HG02973 (cell line): Measurements from ENCODE around the gene OFD1.
"Not testable (repeated sequence)": the region's sequence is repeated elsewhere in the genome, so short reads cannot be mapped to it uniquely, and the experiment has no call there.

Experiments
- ATAC-seq: cut with Tn5 transposase; IDR thresholded peaks from one replicate; pipeline ENCODE4 v1.9.1; 2021; ENCODE audit warnings: moderate library complexity; ENCODE audit not compliant: unreplicated experiment

Gene OFD1

GRCh38 chrX:13700380-13700779 is 34.2 kb upstream of the OFD1 start:
- ATAC-seq, result no peak

- ATAC-seq, result no peak
Observed at GRCh38 chrX:13702111-13702789, 32.3 kb upstream of the OFD1 start.

GRCh38 chrX:13703135-13703534 is 31.4 kb upstream of the OFD1 start:
- no peak for ATAC-seq

GRCh38 chrX:13703589-13703988 is 31.0 kb upstream of the OFD1 start:
- no peak for ATAC-seq

- ATAC-seq, result no peak
Observed at GRCh38 chrX:13711141-13711540, 23.4 kb upstream of the OFD1 start.

GRCh38 chrX:13716455-13716854 is 18.1 kb upstream of the OFD1 start:
- ATAC-seq, result no peak

- ATAC-seq, result no peak
Observed at GRCh38 chrX:13716905-13717304, 17.6 kb upstream of the OFD1 start.

GRCh38 chrX:13717700-13718472 is 16.7 kb upstream of the OFD1 start:
- ATAC-seq, result no peak

GRCh38 chrX:13719192-13719856 is 15.2 kb upstream of the OFD1 start:
- ATAC-seq, result no peak

- no peak for ATAC-seq
Observed at GRCh38 chrX:13721371-13721770, 13.2 kb upstream of the OFD1 start.

GRCh38 chrX:13721819-13722519 is 12.6 kb upstream of the OFD1 start:
- ATAC-seq, result no peak

GRCh38 chrX:13724878-13725277 is 9.7 kb upstream of the OFD1 start:
- not testable (repeated sequence) for ATAC-seq

- not testable (repeated sequence) for ATAC-seq
Observed at GRCh38 chrX:13726583-13726982, 8.0 kb upstream of the OFD1 start.

- ATAC-seq, result not testable (repeated sequence)
Observed at GRCh38 chrX:13730523-13730922, 4.0 kb upstream of the OFD1 start.

- ATAC-seq, result no peak
Observed at GRCh38 chrX:13732246-13733067, 2.1 kb upstream of the OFD1 start.

GRCh38 chrX:13733506-13733905 is 1.0 kb upstream of the OFD1 start:
- ATAC-seq, result no peak

- ATAC-seq, result no peak
Observed at GRCh38 chrX:13741695-13742094, 7.1 kb downstream of the OFD1 start.

GRCh38 chrX:13742397-13743176 is 8.0 kb downstream of the OFD1 start:
- ATAC-seq, result peak; percentile 85

- no peak for ATAC-seq
Observed at GRCh38 chrX:13747836-13748235, 13.3 kb downstream of the OFD1 start.

- ATAC-seq, result no peak
Observed at GRCh38 chrX:13748486-13748885, 13.9 kb downstream of the OFD1 start.
